K562 treated with DMSO at 1 percent for 4 hours (cell line): ENCODE data around the gene CETN3. TPM values are rescaled to one million over a fixed set of nuclear protein-coding genes. Genes with fewer than 3 reads are reported as not detected.

ENCODE experiments used
- total RNA-seq: library from RNA; unstranded; fragments of 300-600 nt; gene quantifications from 2 replicates; pipeline ENCODE4 v1.2.3, GENCODE V29; 2022; ENCODE audit not compliant: insufficient read depth

CETN3 gene
- 19.1 and 24.0 TPM in 2 replicates for total RNA-seq

GRCh38 chr5:90409318-90410177 is at the start of gene CETN3:
Gene CETN3, minus strand, starts transcription at chr5:90409756. Its CDS starts 95 bp downstream, at chr5:90409661.

Other genes with a start within 250 kb of the CETN3 start
- 6.0 and 6.8 TPM in 2 replicates for gene MBLAC2, start 65.0 kb upstream of the CETN3 start, total RNA-seq
- gene POLR3G, start 65.1 kb upstream of the CETN3 start, total RNA-seq = 2.4 and 3.1 TPM in 2 replicates
- gene LYSMD3, start 119.8 kb upstream of the CETN3 start, total RNA-seq = 16.0 and 20.0 TPM in 2 replicates
- gene ADGRV1, start 149.0 kb upstream of the CETN3 start, total RNA-seq = 11.1 and 12.0 TPM in 2 replicates